Measurements from ENCODE around the gene KCTD14. TPM values are rescaled to one million over a fixed set of nuclear protein-coding genes. Genes with fewer than 3 reads are reported as not detected.

Gene KCTD14
- total and polyA plus RNA-seq, 2 of the 4 experiments (the other 2 are of a cell fraction), result 0.90 to 0.97 TPM

GRCh38 chr11:78020246-78020645, 2.8 kb downstream of the KCTD14 start:
- WGBS, 2 experiments (ENCODE audit: extremely low coverage in 2 of 2, insufficient read length in 1 of 2), result no CpG with 5 or more reads among the region's 3 CpGs
- ATAC-seq (ENCODE audit: low read depth) (no peak), DNase-seq (no peak)
- BruUV-seq (replicated peaks), result no TSS peak
- H3K27me3 ChIP-seq (ENCODE audit: control insufficient read depth, insufficient read depth, low read length), result peaks cover 2% of the 10 kb centered on the region
- ChIA-PET POLR2A (ENCODE audit: unreplicated experiment) (no interaction called here), CTCF (interaction anchor here (0.8 to 1.4 kb wide), 4 partner anchors 12 to 26 kb away, joined by 3 to 5 read pairs (median 4); no protein-coding TSS in a partner anchor)
- H3K14ac ChIP-seq (replicated peaks; ENCODE audit: low read depth, low read length), result no peak overlapping the region
- H3K9me3 ChIP-seq (ENCODE audit: control insufficient read depth, insufficient read depth, low read length), result no peaks in the 10 kb centered on the region
- H3K9ac ChIP-seq (ENCODE audit: low read depth, low read length), result no peak overlapping the region
- no peak overlapping the region for H2BK20ac ChIP-seq (ENCODE audit: low read depth, low read length)
- no peak for TF ChIP-seq BHLHE40 (IDR thresholded peaks at IDR 0.05; ENCODE audit: low read depth, low read length)
- H2BK5ac ChIP-seq (ENCODE audit: low read depth, low read length, poor library complexity, severe bottlenecking), result no peak overlapping the region
- H3K4ac ChIP-seq (ENCODE audit: low read depth, low read length), result no peak overlapping the region
- no peak overlapping the region for H3K18ac ChIP-seq (ENCODE audit: low read depth, low read length)
- H3K56ac ChIP-seq (ENCODE audit: extremely low read depth, insufficient read depth, low read length), result no peak overlapping the region
- H2AK5ac ChIP-seq (ENCODE audit: low read depth, low read length), result no peak overlapping the region
- in situ Hi-C loops (cut with MboI; ENCODE audit: low sequenced_read_pairs), result no loop called here
- H4K91ac ChIP-seq (ENCODE audit: insufficient read depth, low read depth, low read length), result no peak overlapping the region
- no peaks in the 10 kb centered on the region for H3K79me1 ChIP-seq (ENCODE audit: low read depth in 1 of 2, low read length in 2 of 2)
- H3K27ac ChIP-seq (ENCODE audit: insufficient read depth, low read length), result no peak overlapping the region
- H3K4me3 ChIP-seq (ENCODE audit: insufficient read depth, low read depth, low read length), result no peak overlapping the region
- no peak overlapping the region for H4K8ac ChIP-seq (ENCODE audit: low read depth in 2 of 2, low read length in 2 of 2)
- no peaks in the 10 kb centered on the region for H3K36me3 ChIP-seq (ENCODE audit: control insufficient read depth, insufficient read depth, low read length)
- H3K9me1 ChIP-seq (ENCODE audit: insufficient read depth, low read length), result peaks cover 6% of the 10 kb centered on the region
- no peaks in the 10 kb centered on the region; the same call in 1 of the 2 replicates for H3K4me1 ChIP-seq (ENCODE audit: control insufficient read depth, insufficient read depth, low read length)
- H3K4me2 ChIP-seq (ENCODE audit: low read depth, low read length), result no peak overlapping the region
- H2BK120ac ChIP-seq (ENCODE audit: low read depth, low read length), result no peak overlapping the region
- H4K5ac ChIP-seq (ENCODE audit: low read depth, low read length), result no peak overlapping the region
- H4K20me1 ChIP-seq (ENCODE audit: insufficient read depth, low read length), result no peaks in the 10 kb centered on the region
- H2AFZ ChIP-seq (replicated peaks; ENCODE audit: low read length, poor library complexity), result no peak overlapping the region
- dilution Hi-C loops (cut with HindIII; ENCODE audit: low sequenced_read_pairs, unreplicated experiment), result no loop called here
- intact Hi-C loops (cut with micrococcal nuclease), result no loop called here
- no peak overlapping the region for H2AK9ac ChIP-seq (replicated peaks; ENCODE audit: low read depth, low read length, poor library complexity)
- H3K23ac ChIP-seq (ENCODE audit: low read depth, low read length), result no peak overlapping the region
- H2BK15ac ChIP-seq (ENCODE audit: low read depth, low read length), result no peak overlapping the region
